Heart left ventricle (tissue), 13 donors: ENCODE measurements around the gene ADGRF3.

Source experiments
- CTCF ChIP-seq, 12 donors: fragments of 200-600 bp; sonication (generic) in 4 of 12; IDR thresholded peaks; one replicate each; pipeline versions ENCODE4 v1.5.0 to v1.8.0; 2018 to 2022; ENCODE audit warnings: antibody characterized with exemption in 12 of 12, mild to moderate bottlenecking in 5 of 12
- POLR2A ChIP-seq, 2 donors: fragments of 450-650 bp; IDR thresholded peaks; one replicate each; pipeline ENCODE4 v1.6.1; 2017; ENCODE audit warnings: antibody characterized with exemption in 2 of 2, mild to moderate bottlenecking in 2 of 2, moderate library complexity in 2 of 2
- donor health status: ischemic (EF 13 %, LVEDD 7.1; RV severe dilation, severe dysfunction).
- donor health status: DM: no; HTN: yes; CAD: no.
- donor health status: DM: no; HTN: no; CAD: no.
- donor health status: ischemic (EF 25% LVEDD 6.9; RV normal size, moderate dysfunction).
- donor health status: ischemic (EF 25% LVEDD 5.7; RV mildly dilated, moderate dysfunction).
- donor health status: ischemic (EF 35%, LVEDD 5.7; RV mildly dilated, moderate dysfunction).
- donor health status: nonischemic (EF 11% LVEDD 7.7; RV severe dilation, severe dysfunction).
- donor health status: DM: yes; HTN: yes; CAD: no.
- donor health status: PGD.
- donor health status: ischemic (EF 29% LVEDD 5.4; RV normal size, mild dysfunction).
- donor health status: nonischemic (EF 23%, LVEDD 6.1; RV moderate dilation, normal function).

DNA sequence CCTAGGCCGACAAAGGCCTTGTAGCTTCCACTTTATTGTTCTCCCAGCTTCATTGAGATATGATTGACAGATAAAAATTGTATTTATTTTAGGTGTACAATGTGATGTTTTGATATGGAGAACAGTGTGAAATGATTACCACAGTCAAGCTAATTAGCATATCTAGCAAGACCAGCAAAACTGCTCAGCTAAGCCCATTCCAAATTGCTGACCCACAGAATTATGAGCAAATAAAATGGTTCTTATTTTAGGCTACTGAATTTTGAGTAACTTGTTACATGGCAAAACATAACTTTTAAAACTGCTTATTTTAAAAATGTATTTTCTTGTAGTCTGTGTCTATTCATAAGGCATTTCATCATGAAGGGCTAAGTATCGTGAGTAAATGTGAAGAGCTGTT lies 9.3 kb downstream of the ADGRF3 start:
- TF ChIP-seq POLR2A (IDR thresholded peaks at IDR 0.05) (no peak), CTCF (IDR thresholded peaks at IDR 0.05) (no peak)
